ENCODE results near the gene SPTBN5. TPM values are rescaled to one million over a fixed set of nuclear protein-coding genes. Genes with fewer than 3 reads are reported as not detected.
A peak's percentile ranks its signal among the peaks of the same experiment; 100 is the strongest.

SPTBN5 gene
- total RNA-seq, 4 donors from 2014 or later: 0.27 to 4.1 (median 1.8) TPM; not detected in 1

DNA sequence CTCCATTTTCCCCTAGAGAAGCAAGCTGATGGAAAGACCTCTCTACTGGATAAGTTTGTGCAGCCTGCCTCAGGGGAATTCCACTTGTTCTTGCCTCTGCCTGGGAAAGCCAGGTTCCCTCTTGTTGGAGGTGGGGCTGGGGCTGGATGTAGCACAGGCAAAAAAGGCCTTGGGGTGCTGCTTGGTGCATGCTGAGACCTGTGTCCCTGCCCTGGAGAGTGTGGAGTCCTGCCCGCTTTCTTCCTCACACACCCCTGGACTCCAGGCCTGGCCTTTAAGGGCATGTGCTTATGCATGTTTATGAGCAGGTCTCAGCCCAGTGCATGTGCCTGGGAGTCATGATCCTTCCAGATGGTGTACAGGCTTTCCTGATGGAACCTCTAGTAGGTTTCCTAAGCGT, 89.5 kb downstream of the SPTBN5 start:
- H3K4me1 ChIP-seq: peaks cover 0 to 8% (median 0%) of the 10 kb centered on the region in 4 donors
- H3K4me3 ChIP-seq: no peak overlapping the region
- no peaks in the 10 kb centered on the region for H3K9me3 ChIP-seq
- H3K27me3 ChIP-seq: no peaks in the 10 kb centered on the region
- peaks cover 0 to 14% (median 0%) of the 10 kb centered on the region in 3 donors for H3K36me3 ChIP-seq
- DNase-seq: no peak
- TF ChIP-seq POLR2A (IDR thresholded peaks at IDR 0.05): no peak
- TF ChIP-seq, protein P1, sequence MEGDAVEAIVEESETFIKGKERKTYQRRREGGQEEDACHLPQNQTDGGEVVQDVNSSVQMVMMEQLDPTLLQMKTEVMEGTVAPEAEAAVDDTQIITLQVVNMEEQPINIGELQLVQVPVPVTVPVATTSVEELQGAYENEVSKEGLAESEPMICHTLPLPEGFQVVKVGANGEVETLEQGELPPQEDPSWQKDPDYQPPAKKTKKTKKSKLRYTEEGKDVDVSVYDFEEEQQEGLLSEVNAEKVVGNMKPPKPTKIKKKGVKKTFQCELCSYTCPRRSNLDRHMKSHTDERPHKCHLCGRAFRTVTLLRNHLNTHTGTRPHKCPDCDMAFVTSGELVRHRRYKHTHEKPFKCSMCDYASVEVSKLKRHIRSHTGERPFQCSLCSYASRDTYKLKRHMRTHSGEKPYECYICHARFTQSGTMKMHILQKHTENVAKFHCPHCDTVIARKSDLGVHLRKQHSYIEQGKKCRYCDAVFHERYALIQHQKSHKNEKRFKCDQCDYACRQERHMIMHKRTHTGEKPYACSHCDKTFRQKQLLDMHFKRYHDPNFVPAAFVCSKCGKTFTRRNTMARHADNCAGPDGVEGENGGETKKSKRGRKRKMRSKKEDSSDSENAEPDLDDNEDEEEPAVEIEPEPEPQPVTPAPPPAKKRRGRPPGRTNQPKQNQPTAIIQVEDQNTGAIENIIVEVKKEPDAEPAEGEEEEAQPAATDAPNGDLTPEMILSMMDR (IDR thresholded peaks at IDR 0.05): no peak
- peak overlapping the region in 1 of 4 donors; percentile 62 for H3K27ac ChIP-seq

DNA sequence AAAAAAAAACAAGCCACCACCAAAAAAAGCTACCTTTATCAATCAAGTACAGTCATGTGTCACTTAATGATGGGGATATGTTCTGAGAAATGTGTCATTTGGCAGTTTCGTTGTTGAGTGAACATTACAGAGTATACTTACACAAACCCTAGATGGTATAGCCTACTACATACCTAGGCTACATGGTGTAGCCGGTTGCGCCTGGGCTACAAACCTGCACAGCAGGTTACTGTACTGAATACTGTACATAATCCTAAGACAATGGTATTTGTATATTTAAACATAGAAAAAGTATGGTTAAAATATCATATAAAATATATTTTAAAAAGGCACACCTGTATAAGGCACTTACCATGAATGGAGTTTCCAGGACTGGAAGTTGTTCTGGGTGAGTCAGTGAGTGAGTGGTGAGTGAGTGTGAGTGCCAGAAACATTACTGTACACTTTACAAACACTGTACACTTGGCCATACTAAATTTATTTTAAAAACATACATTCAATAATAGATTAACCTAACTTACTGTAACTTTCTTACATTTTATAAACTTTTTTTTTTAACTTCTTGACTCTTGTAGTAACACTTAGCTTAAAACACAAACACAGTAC, 91.9 kb downstream of the SPTBN5 start:
- Histone ChIP-seq H3K27me3 (no peaks in the 10 kb centered on the region), H3K9me3 (no peaks in the 10 kb centered on the region), H3K27ac (no peak overlapping the region), H3K36me3 (peaks cover 0 to 14% (median 0%) of the 10 kb centered on the region in 3 donors), H3K4me1 (peaks cover 0 to 14% (median 0%) of the 10 kb centered on the region in 4 donors), H3K4me3 (no peak overlapping the region)
- DNase-seq: peak in 1 of 3 donors; percentile 23
- TF ChIP-seq, protein P1 (IDR thresholded peaks at IDR 0.05): no peak
- no peak for TF ChIP-seq POLR2A (IDR thresholded peaks at IDR 0.05)

DNA sequence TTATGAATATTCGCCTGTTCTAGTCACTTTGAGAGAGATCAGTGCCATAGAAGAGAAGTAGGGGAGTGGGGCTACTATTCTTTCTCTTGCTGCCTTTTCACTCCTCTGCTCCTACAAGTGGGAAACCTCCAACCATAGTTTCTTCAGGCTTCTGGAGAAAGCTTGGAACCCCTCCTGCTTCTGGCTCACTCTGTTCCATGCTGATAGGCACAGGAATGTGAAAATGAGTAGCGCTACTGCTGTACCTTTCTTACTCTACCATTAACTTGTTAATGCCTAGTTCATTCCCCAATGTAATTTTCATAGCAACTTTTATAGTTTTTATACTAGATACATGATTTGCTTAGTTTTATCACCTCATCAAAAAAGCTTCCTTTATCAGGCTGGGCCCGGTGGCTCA, 92.7 kb downstream of the SPTBN5 start:
- peaks cover 0 to 7% (median 0%) of the 10 kb centered on the region in 3 donors for H3K36me3 ChIP-seq
- H3K27ac ChIP-seq: no peak overlapping the region
- H3K27me3 ChIP-seq: no peaks in the 10 kb centered on the region
- no peaks in the 10 kb centered on the region for H3K9me3 ChIP-seq
- TF ChIP-seq, protein P1 (IDR thresholded peaks at IDR 0.05): no peak
- TF ChIP-seq POLR2A (IDR thresholded peaks at IDR 0.05): no peak
- H3K4me3 ChIP-seq: no peak overlapping the region
- H3K4me1 ChIP-seq: peaks cover 0 to 22% (median 0%) of the 10 kb centered on the region in 4 donors
- DNase-seq: no peak

DNA sequence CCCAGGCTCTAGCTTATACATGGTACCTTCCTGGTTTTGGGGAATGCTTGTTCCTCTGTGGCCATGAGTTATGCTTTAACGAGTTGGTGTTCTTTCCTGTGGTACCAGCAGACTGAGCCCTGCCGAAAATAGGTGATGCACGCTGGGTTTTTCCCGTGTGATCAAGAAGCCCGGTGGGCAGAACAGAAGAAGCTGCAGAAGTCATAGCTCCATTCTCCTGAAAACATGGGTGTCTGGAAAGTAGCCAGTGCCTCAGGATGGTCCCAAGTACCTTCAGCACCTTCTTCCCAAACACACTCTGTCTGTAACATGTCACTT, 94.4 kb downstream of the SPTBN5 start:
- Histone ChIP-seq H3K27ac (peak overlapping the region in 2 of 4 donors; percentile 40 to 50), H3K36me3 (peaks cover 0 to 7% (median 0%) of the 10 kb centered on the region in 3 donors), H3K4me3 (no peak overlapping the region), H3K4me1 (peaks cover 0 to 22% (median 0%) of the 10 kb centered on the region in 4 donors), H3K27me3 (no peaks in the 10 kb centered on the region), H3K9me3 (no peaks in the 10 kb centered on the region)
- no peak for DNase-seq
- TF ChIP-seq POLR2A (IDR thresholded peaks at IDR 0.05): no peak
- TF ChIP-seq, protein P1 (IDR thresholded peaks at IDR 0.05): no peak

DNA sequence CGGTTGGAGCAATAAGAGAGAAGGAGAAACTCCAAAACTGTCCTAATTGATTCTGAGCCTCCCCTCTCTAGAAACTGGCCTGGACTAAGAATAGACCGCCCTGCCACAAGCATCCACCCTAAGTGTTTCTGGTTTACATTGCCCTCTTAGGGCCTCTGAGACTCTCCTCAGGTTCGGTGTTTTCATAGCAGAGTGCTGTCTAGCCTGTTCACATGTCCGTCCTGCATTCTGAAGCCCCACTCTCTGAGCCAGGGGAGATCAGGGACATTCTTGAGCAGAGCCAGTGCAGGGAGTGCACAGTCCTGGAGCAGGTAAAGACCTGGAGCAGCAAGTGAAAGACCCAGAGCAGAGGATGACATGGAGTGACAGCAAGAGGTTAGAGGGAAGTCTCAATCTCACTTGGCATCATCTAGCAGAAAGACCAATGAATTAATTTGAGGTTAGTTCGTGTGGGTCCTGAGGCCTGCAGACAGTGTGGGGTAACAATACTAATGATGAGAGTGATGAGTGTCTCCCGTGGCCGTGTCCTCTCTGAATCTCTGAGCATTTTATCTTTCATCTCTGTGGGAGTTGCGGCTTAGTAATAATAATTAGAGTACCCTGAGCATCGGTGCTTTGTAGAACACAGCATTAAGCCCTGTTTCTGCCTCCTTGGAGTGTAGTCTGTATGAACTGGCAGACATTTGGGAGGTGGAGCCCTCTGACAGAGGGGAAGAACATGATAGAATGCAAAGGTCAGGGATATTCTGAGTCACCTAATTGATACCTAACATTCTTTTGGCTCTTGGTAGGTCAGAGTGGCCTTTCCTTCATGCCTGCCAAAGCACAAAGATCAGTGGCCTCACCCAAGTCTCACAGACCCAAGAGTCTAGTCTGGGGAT, 95.0 kb downstream of the SPTBN5 start:
- Histone ChIP-seq H3K36me3 (peaks cover 0 to 7% (median 0%) of the 10 kb centered on the region in 3 donors), H3K4me1 (peaks cover 0 to 18% (median 0%) of the 10 kb centered on the region in 4 donors), H3K9me3 (no peaks in the 10 kb centered on the region), H3K4me3 (no peak overlapping the region), H3K27me3 (no peaks in the 10 kb centered on the region), H3K27ac (peak overlapping the region in 2 of 4 donors; percentile 0 to 40)
- DNase-seq: peak in 1 of 3 donors; percentile 62
- TF ChIP-seq POLR2A (IDR thresholded peaks at IDR 0.05): no peak
- TF ChIP-seq, protein P1 (IDR thresholded peaks at IDR 0.05): no peak

Small RNA genes lying within 50 kb of the gene (small RNA-seq; reads per million reads assigned to genes)
- gene JMJD7-PLA2G4B (0 reads per million in 2 donors), gene MIR4310 (0 reads per million in 2 donors), gene RNA5SP393 (0 reads per million in 2 donors)

Other genes with a start within 250 kb of the SPTBN5 start
- gene MGA, start 233.6 kb downstream of the SPTBN5 start, total RNA-seq: 100 to 1,000 TPM in 1 of 4 donors, 10 to 100 TPM in 3; 39.7 to 143 (median 69.8) TPM
- gene MAPKBP1, start 119.6 kb downstream of the SPTBN5 start, total RNA-seq: 10 to 100 TPM; 29.7 to 69.8 (median 48.7) TPM
- gene JMJD7, start 66.0 kb downstream of the SPTBN5 start, total RNA-seq: 10 to 100 TPM in 3 of 4 donors, 1 to 10 TPM in 1; 9.1 to 61.1 (median 13.1) TPM
- 10 to 100 TPM in 3 of 4 donors, 1 to 10 TPM in 1; 7.2 to 15.3 (median 13.3) TPM for gene PLA2G4B, start 55.2 kb downstream of the SPTBN5 start, total RNA-seq
- gene EHD4, start 78.5 kb upstream of the SPTBN5 start, total RNA-seq: 10 to 100 TPM; 23.1 to 53.9 (median 34.9) TPM
- gene PLA2G4E, start 127.0 kb upstream of the SPTBN5 start, total RNA-seq: 1 to 10 TPM in 1 of 4 donors, not detected in 3; 1.5 TPM
- not detected for gene PLA2G4D, start 200.5 kb upstream of the SPTBN5 start, total RNA-seq

Data from Peyer's patch (tissue), 4 donors.